Left lung (tissue), 10 donors: Measurements from ENCODE around the gene SNRK. TPM values are rescaled to one million over a fixed set of nuclear protein-coding genes. Genes with fewer than 3 reads are reported as not detected.

Experiments
- ATAC-seq: fragments of 200-7000 bp; cut with Tn5 transposase; one replicate; pipeline ENCODE4 v1.9.1; 2020; ENCODE audit warnings: moderate library complexity
- DNase-seq, 4 donors: peaks; one replicate each; pipeline ENCODE4 v3.0.0-alpha.2; 2013 to 2020
- H3K27ac ChIP-seq, 2 donors: fragments of 200-600 bp; sonication (generic) in 1 of 2; one replicate each; pipeline versions ENCODE4 v1.5.0 to v1.8.0; 2020 to 2021
- H3K27me3 ChIP-seq, 2 donors: fragments of 200-600 bp; sonication (generic) in 1 of 2; one replicate each; pipeline versions ENCODE4 v1.5.0 to v1.8.0; 2020 to 2021
- H3K36me3 ChIP-seq, 2 donors: fragments of 200-600 bp; sonication (generic) in 1 of 2; one replicate each; pipeline versions ENCODE4 v1.5.0 to v1.8.0; 2020 to 2021
- H3K4me1 ChIP-seq, 2 donors: fragments of 200-600 bp; one replicate each; pipeline ENCODE4 v1.8.0; 2021
- H3K4me3 ChIP-seq, 2 donors: fragments of 200-600 bp; sonication (generic) in 1 of 2; one replicate each; pipeline versions ENCODE4 v1.5.0 to v1.8.0; 2020 to 2021; ENCODE audit warnings: mild to moderate bottlenecking in 1 of 2
- H3K9me3 ChIP-seq, 2 donors: fragments of 200-600 bp; sonication (generic) in 1 of 2; one replicate each; pipeline versions ENCODE4 v1.5.0 to v1.8.0; 2020 to 2021
- intact Hi-C, 2 donors: fragments of 100-400 bp; cut with DNase I; formaldehyde crosslinking; loops; one replicate each; pipeline versions ENCODE4 v1.11.2 to v1.14.2; 2022
- polyA plus RNA-seq, 6 donors: library from polyadenylated mRNA; unstranded; fragments of 120-200 nt; gene quantifications; one replicate each; pipeline ENCODE4 v1.2.1, GENCODE V29; 2013; ENCODE audit not compliant: insufficient read length in 6 of 6
- total RNA-seq, 2 donors: library from RNA; stranded (reverse); fragmentation: NEBNext Ultra II Directional; extraction: Animal tissue kit (Norgen Biotek cat#: 25700); gene quantifications; one replicate each; pipeline ENCODE4 v1.2.1, GENCODE V29; 2021
- TF ChIP-seq, protein P1 (sequence below), 2 donors: fragments of 200-600 bp; sonication (generic) in 1 of 2; IDR thresholded peaks; one replicate each; pipeline versions ENCODE4 v1.5.0 to v1.8.0; 2021; ENCODE audit warnings: antibody characterized with exemption in 2 of 2
- donor health status: DM: no; HTN: yes; CAD: no.
- donor health status: DM: no; HTN: no; CAD: no.

SNRK gene
- total and polyA plus RNA-seq, 8 donors, result 29.5 to 72.3 (median 64.7) TPM

DNA sequence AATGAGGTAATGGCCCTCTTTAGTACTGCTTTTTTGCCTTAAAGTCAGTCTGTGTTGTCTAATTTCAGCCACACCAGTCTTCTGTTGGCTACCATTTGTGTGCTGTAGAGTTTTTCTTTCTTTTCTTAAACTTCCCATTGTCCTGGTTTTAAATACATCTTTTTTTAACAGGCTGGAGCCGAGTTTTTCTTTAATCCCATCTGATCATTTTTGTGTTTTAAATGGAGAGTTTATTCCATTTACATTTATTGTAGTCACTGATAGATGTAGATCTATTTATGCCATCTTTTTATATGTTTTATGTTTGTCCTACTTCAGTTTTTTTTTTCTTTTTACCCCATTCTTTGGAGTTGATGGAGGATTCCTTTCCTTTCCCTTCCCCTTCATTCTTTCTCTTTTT lies 49.5 kb downstream of the SNRK start:
- TF ChIP-seq, protein P1, sequence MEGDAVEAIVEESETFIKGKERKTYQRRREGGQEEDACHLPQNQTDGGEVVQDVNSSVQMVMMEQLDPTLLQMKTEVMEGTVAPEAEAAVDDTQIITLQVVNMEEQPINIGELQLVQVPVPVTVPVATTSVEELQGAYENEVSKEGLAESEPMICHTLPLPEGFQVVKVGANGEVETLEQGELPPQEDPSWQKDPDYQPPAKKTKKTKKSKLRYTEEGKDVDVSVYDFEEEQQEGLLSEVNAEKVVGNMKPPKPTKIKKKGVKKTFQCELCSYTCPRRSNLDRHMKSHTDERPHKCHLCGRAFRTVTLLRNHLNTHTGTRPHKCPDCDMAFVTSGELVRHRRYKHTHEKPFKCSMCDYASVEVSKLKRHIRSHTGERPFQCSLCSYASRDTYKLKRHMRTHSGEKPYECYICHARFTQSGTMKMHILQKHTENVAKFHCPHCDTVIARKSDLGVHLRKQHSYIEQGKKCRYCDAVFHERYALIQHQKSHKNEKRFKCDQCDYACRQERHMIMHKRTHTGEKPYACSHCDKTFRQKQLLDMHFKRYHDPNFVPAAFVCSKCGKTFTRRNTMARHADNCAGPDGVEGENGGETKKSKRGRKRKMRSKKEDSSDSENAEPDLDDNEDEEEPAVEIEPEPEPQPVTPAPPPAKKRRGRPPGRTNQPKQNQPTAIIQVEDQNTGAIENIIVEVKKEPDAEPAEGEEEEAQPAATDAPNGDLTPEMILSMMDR (IDR thresholded peaks at IDR 0.05), result no peak
- DNase-seq (no peak), ATAC-seq (no peak)
- no peaks in the 10 kb centered on the region for H3K27me3 ChIP-seq
- peaks cover 6 to 8% of the 10 kb centered on the region in 2 donors for H3K4me1 ChIP-seq
- no peak overlapping the region for H3K27ac ChIP-seq
- peaks cover 0 to 42% of the 10 kb centered on the region in 2 donors for H3K9me3 ChIP-seq
- H3K4me3 ChIP-seq, result no peak overlapping the region
- intact Hi-C loops, result no loop called here
- peaks cover 3 to 91% of the 10 kb centered on the region in 2 donors for H3K36me3 ChIP-seq

DNA sequence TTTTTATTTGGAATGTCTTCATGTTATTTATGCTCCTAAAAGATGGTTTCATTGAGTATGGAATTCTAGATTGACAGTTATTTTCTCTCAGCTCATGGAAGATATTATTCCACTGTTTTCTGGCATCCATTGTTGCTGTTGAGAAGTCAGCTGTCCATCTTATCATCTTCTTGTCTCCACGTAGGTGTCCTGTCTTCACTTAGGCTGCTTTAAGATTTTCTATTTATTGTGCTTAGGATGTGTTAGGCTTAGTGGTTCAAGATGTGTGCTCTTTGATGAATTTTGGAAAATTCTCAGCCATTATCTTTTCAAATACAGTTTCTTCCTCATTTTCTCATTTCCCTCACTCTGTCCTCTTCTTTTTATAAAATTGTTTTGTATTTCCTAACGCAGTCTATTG lies 52.0 kb downstream of the SNRK start:
- Histone ChIP-seq H3K36me3 (peaks cover 3 to 100% of the 10 kb centered on the region in 2 donors), H3K27ac (no peak overlapping the region), H3K4me3 (no peak overlapping the region), H3K4me1 (no peaks in the 10 kb centered on the region), H3K27me3 (no peaks in the 10 kb centered on the region), H3K9me3 (peaks cover 0 to 42% of the 10 kb centered on the region in 2 donors)
- TF ChIP-seq, protein P1 (IDR thresholded peaks at IDR 0.05), result no peak
- intact Hi-C loops, result no loop called here
- ATAC-seq (no peak), DNase-seq (no peak)

DNA sequence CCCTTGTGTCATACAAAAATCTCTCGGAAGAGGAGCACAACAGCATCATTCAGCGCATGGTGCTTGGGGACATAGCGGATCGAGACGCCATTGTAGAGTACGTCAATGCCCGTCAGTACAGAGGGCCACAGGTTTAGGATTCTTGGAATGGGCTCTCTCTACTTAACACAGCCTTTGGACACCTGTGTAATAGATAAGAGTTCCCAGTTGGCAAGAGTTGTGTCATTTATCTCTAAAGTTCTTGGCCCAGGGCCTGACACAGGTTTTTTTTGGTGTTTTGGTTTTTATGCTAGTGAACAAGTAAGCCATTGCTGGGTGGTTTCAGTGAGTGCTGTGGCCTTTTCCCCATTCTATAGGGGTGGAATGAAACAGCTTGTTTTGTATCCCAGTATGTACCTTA lies 54.1 kb downstream of the SNRK start:
- Histone ChIP-seq H3K27me3 (no peaks in the 10 kb centered on the region), H3K27ac (no peak overlapping the region), H3K36me3 (peaks cover 3 to 98% of the 10 kb centered on the region in 2 donors), H3K4me1 (no peaks in the 10 kb centered on the region), H3K9me3 (peaks cover 0 to 38% of the 10 kb centered on the region in 2 donors), H3K4me3 (no peak overlapping the region)
- TF ChIP-seq, protein P1 (IDR thresholded peaks at IDR 0.05), result no peak
- ATAC-seq (no peak), DNase-seq (no peak)
- intact Hi-C loops, result no loop called here

DNA sequence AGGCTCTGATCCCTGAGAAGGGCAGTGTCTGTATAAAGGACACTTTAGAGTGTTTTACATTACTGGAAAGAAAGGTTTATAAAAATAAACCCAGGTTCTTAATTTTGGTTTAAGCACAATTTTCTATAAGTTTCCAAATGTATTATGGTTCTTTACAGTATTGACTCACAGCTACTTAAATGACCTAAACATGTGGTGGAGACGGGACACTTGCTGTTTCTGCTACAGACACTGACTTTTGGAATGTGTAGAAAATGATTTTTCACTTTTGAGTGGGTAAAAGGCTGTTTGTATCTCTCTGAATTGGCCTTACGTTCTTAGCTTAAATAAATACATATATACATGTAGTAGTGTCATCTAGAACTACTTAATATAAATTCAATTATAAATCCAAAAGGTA lies 55.4 kb downstream of the SNRK start:
- Histone ChIP-seq H3K4me1 (no peaks in the 10 kb centered on the region), H3K27me3 (no peaks in the 10 kb centered on the region), H3K4me3 (no peak overlapping the region), H3K36me3 (peaks cover 3 to 98% of the 10 kb centered on the region in 2 donors), H3K9me3 (peaks cover 0 to 25% of the 10 kb centered on the region in 2 donors), H3K27ac (no peak overlapping the region)
- intact Hi-C loops, result no loop called here
- TF ChIP-seq, protein P1 (IDR thresholded peaks at IDR 0.05), result no peak
- DNase-seq, result no peak
- no peak for ATAC-seq

DNA sequence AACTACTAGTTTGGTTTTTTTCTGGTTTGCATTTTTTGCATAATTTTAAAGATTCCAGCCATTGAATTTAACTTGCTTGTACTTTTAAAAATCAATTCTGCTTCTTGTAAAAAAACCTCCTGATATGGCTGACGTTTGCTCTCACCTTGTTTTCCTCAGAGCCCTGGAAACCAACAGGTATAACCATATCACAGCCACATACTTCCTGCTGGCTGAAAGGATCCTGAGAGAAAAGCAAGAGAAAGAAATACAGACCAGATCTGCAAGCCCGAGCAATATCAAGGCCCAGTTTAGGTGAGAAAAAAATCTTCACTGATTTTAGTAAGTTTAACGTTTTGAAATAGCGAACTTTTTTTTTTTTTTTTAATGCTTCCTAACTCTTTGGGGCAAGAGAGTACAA lies 56.8 kb downstream of the SNRK start:
- no peaks in the 10 kb centered on the region for H3K4me1 ChIP-seq
- intact Hi-C loops, result no loop called here
- ATAC-seq (no peak), DNase-seq (no peak)
- peaks cover 3 to 98% of the 10 kb centered on the region in 2 donors for H3K36me3 ChIP-seq
- no peak overlapping the region for H3K27ac ChIP-seq
- no peak overlapping the region for H3K4me3 ChIP-seq
- TF ChIP-seq, protein P1 (IDR thresholded peaks at IDR 0.05), result no peak
- H3K27me3 ChIP-seq, result no peaks in the 10 kb centered on the region
- H3K9me3 ChIP-seq, result peaks cover 0 to 11% of the 10 kb centered on the region in 2 donors
